ENCODE measurements around the gene FTMT.
"Not testable (repeated sequence)": the region's sequence is repeated elsewhere in the genome, so short reads cannot be mapped to it uniquely, and the experiment has no call there.

FTMT gene

GRCh38 chr5:121851643-121852574 is at the start of gene FTMT:
TSS of gene FTMT (plus strand) at chr5:121851882. CDS start at chr5:121851964, 82 bp downstream.
- DNase-seq = no peak

- not testable (repeated sequence) for DNase-seq
These were observed 46.4 kb upstream of the FTMT start for GRCh38 chr5:121805251-121805650.

- DNase-seq = no peak
These were observed 45.8 kb upstream of the FTMT start for GRCh38 chr5:121805911-121806310.

- DNase-seq = no peak
These were observed 35.5 kb upstream of the FTMT start for GRCh38 chr5:121816164-121816563.

GRCh38 chr5:121819682-121820261 is 31.9 kb upstream of the FTMT start:
- no peak for DNase-seq

- DNase-seq = no peak
These were observed 18.1 kb upstream of the FTMT start for GRCh38 chr5:121833617-121834016.

- DNase-seq = no peak
These were observed 17.7 kb upstream of the FTMT start for GRCh38 chr5:121834021-121834420.

GRCh38 chr5:121841892-121842291 is 9.8 kb upstream of the FTMT start:
- no peak for DNase-seq

GRCh38 chr5:121850272-121850671 is 1.4 kb upstream of the FTMT start:
- DNase-seq = no peak

GRCh38 chr5:121853850-121854249 is 2.2 kb downstream of the FTMT start:
- no peak for DNase-seq

- no peak for DNase-seq
These were observed 11.1 kb downstream of the FTMT start for GRCh38 chr5:121862801-121863200.

GRCh38 chr5:121863753-121864285 is 12.1 kb downstream of the FTMT start:
- DNase-seq = no peak

- no peak for DNase-seq
These were observed 15.7 kb downstream of the FTMT start for GRCh38 chr5:121867403-121867802.

- DNase-seq = no peak
These were observed 18.8 kb downstream of the FTMT start for GRCh38 chr5:121870489-121870888.

- DNase-seq = no peak
These were observed 21.2 kb downstream of the FTMT start for GRCh38 chr5:121872856-121873255.

GRCh38 chr5:121873409-121873808 is 21.7 kb downstream of the FTMT start:
- no peak for DNase-seq

- DNase-seq = no peak
These were observed 33.9 kb downstream of the FTMT start for GRCh38 chr5:121885630-121886029.

GRCh38 chr5:121887727-121888126 is 36.0 kb downstream of the FTMT start:
- no peak for DNase-seq

GRCh38 chr5:121890297-121890858 is 38.7 kb downstream of the FTMT start:
- no peak for DNase-seq

- no peak for DNase-seq
These were observed 45.7 kb downstream of the FTMT start for GRCh38 chr5:121897341-121897740.

- DNase-seq = no peak
These were observed 47.7 kb downstream of the FTMT start for GRCh38 chr5:121899346-121899745.
